Activated CD8-positive, alpha-beta memory T cell treated with anti-CD3 and anti-CD28 coated beads for 48 hours (primary cell): ENCODE data around the gene PHF1.

Source experiments
- DNase-seq, 3 experiments: peaks; one replicate each; pipeline ENCODE4 v3.0.0-alpha.2; 2020; ENCODE audit warnings: low read depth in 2 of 3, low spot score in 2 of 3

The PHF1 gene

DNA sequence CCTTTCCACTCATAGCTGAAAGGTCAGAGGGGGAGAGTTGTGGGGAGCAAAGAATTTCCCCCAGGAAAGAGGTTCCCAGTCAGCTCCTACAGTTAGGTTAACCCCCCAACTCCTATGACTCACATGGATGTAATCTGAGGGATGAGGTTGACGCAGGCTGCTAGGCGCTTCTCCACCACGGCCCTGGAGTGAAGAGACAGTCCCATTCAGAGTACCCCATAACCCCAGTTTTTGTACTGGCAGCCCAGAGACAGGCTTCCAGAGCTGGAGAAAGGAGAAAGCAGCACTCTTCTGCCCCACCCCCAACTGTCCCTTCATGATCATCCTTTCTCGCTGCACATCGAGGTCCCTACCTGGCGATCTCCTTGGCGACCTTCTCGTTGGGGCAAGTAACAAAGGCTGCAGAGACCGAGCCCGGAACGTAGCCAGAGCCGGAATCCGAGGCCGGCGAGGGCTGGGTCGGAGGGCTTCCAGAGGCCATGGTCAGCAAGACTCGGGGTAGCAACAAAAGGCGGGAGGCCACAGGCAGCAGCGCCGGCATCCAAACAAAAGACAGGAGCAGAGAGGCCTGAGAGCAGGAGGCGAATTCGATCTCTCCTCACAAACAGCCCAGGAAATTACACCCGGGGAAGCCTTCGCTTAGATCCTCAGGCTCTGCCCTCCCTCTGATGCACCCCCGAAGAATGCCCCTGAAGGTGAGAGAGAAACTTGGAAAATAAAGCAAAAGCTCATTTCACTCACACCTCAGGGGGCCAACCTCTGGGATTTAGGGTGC is 6.5 kb downstream of the PHF1 start:
- DNase-seq: no peak

DNA sequence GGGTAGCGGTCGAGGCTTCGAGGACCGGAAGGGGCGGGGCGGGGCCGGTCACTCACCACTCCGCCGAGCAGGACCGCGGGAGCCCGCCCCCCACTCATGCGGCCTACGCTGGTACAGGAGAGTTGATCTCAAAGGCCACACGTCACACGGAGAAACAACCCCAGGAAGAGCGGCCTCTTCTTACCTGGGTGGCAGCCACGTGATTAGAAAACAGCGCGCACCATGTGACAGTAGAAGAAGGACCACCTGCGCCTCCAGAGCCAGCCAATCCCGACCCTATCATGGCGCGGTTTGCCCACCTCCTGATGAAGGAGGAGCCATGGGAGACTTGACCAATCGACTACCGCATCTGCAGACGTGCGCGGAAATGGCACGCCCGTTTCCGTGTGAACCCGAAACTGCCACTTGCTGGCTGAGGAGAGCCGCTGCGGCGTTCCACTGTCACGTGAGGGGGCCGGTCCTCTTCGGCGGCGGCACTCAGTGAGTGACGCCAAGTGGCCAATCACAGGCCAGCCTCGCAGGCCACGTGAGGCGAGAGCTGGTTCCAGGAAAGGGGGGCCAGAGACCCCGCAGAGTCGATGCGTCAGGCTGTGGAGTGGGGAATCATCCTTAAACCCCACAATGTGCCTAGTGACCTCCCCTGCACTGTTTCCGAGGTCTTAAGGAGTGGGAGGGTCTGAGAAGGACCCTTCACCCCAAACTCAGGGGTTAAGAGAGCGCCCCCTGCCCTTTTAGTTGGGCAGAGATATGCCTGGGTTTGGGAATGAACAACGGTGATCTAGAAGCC is 7.3 kb downstream of the PHF1 start, which contains the start of gene CUTA:
Gene CUTA (minus strand): TSS at position 205 of the 787 bp plus-strand sequence. CDS start 107 bp downstream, at position 98.
- peak; percentile 72 to 97 (median 85) for DNase-seq

DNA sequence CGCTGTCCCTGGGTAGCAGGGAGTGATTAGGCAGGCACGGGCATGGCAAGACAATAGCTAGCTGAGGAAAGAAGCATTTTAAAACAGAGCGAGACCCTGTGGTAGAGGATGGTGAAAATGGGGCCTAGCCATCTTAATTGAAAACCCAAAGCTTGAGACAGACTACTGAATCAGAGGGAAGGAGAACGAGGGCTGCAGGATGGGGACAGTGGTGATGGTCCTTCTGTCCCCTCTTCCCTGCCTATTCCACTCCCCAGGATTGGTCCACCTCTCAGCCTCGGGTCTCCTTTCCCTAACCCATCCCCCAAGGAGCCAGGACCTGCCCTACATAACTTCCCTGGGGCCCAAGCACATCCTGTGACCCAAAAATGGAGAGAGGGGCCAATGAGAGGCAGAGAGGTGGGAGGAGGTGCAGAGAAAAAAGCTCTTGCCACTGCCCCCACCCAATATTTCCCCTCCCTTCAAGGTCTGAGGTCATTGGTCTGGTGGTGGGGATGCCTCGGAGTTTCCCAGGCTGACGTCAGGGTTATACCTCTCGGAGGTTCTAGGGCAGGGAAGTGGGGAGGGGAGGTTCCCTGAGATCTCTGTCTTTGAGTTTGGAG is 8.0 kb downstream of the PHF1 start:
- peak in 1 of 3 experiments; percentile 38 for DNase-seq

DNA sequence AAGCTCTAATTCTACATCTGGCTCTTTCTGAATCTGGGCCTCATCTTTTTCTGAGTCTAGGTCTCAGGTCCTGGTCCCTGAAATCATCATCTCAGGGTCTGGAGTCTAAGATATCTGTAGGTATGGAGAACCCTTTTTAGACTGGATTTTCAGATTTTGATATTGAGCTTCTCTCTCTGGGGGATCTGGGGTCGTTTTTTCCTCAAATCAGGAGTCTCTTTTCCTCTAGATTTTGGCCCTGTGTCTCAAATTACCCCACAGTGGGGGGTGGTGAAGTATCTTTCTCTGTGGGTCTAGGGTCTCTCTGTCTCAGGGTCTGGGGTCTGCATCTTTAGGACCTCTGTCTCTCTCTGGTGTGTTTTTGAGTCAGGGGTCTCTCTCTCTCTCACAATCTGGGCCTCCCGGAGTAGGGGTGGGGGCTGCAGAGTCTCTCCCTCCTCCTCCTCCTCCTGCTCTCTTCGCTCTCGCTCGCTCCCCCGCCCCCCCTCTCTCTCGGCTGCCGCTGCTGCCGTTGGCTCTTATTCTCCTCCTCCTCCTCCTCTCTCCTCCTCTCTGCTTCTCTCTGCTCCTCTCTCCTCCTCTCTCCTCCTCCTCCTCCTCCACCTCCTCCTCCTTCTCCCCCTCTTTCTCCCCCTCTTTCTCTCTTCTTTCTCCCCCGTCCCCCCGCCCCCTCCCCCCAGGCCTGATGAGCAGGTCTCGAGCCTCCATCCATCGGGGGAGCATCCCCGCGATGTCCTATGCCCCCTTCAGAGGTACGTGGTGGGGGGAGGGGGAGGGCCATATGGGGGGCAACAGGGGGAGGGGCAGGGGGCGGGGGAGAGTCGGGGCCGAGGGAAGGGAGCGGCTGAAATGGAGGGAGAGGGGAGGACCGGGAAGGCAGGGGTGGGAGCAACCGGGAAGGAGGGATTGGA is 9.0 kb downstream of the PHF1 start, which contains the start of gene SYNGAP1:
Gene SYNGAP1 (plus strand): TSS at position 486 of the 911 bp plus-strand sequence. CDS start 200 bp downstream, at position 686.
- no peak for DNase-seq

DNA sequence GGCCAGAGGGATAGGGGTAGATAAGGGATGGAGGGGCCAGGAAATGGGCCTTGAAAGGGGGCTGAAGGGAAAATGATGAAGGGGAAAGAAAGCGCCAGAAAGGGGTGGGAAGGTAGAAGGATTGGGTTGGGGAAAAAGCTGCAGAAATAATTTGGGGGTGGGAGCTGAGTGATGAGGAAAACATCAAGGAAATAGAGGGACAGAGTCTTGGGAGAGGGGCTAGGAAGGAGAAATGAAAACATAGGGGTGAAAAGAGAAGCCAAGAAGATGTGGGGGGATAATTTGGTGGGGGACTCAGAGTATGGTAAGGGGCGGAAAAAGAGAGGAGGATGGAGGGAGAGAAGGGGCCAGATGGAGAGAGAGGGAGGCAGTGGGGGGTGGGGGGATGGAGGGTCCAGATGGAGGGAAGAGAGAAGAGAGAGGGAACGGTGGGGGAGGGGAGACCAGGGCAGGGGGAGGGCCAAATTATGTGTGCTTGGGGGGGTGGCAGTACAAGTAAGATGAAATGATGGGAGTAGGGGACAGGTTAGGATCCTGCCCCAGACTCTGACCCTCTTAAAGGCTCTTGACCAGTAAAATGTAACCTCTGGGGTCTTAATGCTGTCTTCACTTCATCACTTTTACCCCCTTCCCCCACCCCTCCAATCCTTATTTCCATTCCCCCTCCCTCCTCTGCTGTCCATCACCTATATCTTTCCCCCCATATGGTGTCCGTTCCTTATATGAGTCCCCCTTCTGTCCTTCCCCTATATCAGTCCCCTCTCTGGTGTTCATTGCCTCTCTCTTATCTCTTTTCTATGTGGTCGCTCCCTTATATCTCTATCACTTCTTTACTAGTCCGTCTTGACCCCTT is 9.9 kb downstream of the PHF1 start:
- DNase-seq: no peak

DNA sequence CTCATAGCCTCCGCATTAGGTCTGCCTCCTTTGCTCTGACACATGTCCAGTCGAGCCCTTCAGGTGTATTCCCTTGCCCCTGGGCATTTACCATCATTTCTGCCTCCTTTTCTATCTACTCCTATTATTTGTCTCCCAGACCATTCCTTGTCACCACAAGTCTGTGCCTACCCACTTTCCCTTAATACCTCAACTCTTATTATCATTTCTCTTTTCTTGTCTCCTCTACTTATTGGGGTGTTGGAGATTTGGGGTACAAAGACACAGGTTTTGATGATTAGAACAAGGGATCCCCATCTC is 10.5 kb downstream of the PHF1 start:
- no peak for DNase-seq

DNA sequence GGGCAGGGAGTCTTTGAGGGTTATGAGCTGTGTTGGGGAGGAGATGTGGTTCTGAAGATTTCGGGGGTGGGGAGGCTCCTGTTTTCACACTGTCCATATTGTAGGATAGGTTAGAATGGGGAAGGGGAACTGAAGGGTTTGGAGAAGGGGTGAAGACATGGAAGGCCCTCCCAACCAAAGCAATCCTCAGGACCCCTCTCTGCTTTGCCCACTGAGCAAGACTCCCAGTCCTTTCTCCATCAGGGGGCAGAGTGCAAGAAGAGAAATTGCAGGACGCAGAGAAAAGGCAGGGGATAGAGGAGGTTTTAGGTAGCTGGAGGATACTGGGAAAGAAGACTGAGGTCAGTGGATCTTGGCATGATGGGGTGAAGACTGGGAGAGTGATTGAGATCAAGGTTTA is 13.0 kb downstream of the PHF1 start:
- DNase-seq: no peak

DNA sequence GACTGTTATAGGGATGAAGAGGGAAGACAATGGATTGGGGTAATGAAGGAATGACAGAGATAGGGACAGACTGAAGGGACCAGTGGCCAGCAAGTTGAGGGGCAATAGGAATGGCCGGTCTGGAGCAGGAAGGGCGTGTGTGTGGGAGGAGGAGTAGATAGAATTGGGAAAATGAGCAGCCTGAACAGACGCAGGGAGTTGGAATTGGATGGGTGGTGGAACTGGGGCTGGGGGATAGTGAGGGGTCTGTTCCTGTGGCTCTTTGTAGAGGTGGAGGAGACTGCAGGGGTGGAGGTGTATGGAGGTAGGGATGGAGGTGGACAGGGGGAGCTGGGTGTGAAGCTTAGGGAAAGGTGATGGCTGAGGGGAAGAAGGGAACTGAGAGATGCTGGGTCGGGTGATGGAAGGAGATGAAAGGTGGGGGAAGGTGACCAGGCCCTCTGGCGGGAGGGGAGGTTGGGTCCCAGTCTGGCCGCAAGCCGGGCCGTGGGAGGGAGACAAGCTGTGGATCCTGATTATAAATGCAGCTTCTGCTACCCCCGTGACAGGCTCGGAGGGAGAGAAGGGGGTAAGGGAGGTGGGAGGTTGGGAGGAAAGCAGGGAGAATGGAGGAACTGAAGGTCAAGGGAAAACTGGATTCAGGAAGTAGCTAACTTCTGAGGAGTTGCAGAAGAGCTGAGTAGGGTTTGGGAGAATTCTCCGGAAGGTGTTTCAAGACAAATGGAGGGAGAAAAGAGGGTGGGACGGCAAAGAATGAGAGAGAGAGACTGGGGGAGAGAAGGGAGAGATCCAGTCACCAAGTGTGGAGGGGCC is 14.2 kb downstream of the PHF1 start:
- DNase-seq: no peak

DNA sequence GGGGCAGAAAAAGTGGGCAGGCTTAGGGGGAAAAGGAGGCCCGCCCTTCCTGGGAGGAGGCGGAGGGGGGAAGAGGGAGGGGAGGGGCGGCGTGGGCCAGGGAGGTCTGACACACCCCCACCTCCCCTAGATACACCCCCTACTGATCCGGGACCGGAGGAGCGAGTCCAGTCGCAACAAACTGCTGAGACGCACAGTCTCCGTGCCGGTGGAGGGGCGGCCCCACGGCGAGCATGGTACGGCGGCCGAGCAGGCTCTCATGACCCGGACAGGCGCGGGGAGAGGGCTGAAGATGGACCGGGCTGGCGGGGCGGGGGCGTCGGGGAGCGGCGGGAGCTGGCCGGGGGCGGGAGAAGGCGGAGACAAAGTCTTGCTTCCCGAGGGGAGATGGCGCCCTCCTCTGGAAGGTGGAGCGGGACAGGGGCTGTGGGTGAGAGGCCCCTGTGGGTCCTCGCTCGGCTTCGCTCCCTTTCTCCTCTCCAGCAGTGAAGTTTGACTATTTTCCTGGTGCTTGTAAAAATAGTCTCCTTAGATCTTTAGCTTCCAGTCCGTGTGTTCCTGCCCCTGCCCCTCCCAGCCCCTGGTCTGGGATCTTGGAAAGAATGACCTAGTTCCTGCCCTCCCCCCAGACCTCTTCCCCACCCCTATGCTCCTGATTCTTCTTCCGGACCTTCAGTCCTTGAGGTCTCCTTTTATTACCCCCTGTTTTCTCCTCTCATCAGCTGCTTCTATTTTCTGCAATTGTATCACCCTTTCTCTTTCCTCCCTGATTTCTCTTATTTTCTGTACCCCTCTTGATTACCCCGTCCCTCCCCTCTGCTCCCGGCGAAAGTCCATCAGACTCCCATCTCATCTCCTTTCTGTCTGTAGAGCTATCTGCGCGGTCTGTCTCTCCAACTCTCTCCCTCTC is 15.1 kb downstream of the PHF1 start:
- peak in 2 of 3 experiments; percentile 56 to 68 for DNase-seq

DNA sequence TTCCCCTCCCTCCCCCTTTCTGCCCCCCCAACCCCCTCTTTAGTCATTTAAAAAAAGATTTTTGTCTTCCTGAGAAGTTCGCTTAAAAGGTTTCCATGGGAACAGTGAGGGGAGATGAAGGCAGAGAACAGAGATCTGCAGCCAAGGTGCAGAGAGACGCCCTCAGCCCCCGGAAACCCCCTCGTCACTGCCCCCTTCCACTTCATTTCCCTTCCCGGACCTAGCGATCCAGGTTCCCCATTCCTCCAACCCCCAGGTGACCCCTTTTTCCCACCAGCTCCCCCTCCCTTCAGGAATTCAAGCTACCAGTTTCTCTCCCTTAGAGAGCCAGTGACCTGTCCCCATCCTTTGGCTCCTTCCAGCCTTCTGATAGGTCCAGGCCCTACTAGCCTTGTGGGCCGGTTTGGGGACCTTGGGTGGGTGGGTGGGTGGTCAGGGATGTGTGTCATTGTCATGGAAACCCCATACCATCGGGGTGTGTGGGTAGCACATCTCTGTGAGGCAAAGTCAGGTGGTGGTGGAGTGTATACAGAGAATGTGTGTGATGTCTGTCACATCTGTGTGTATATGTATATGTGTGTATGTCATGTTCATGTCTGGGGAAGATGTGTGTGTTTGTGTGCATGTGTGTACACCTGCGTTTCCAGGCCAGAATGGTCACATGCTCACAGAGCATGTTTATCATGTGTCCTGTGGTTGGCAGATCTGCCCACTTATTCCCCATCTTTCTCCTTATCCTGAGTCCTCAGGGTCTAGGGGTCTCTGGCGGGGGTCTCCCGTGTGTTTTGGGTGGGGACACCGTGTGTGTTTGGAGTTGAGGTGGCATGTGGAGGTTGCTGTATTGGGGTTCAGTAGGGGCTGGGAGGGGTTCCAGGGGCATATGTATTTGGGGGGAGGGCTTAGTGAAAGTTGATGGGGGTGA is 16.0 kb downstream of the PHF1 start:
- no peak for DNase-seq

DNA sequence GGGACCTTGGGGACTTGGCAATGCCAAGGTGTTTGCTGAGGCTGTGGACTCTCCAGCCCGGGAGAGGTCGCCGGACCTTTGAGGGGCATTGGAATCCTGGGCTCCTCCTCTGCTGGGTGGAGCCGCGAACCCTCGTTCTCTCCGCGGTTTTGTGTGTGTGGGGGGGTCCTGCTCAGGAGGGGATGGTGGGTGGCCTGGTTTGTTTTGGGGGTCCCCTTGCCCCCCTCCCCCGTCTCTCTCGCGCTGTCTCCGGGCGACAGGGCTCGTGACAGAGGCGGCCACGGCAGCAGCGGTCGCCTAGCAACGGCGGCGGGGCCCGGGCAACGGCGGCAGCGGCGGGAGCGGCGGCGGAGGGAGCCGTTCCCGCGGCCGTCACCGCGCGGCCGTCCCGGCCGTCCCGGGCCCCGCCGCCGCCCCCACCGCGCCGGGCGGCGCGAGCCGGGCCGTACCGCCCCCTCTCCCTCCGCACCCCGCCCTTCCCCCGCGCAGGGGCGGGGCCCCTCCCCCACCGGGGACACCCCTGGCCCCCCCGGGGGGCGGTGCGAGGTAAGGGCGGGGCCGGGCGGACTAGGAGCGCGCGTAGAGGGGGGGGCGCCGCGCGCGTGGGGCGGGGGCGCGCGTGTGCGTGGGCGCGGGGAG is 16.9 kb downstream of the PHF1 start:
- peak in 1 of 3 experiments; percentile 28 for DNase-seq

DNA sequence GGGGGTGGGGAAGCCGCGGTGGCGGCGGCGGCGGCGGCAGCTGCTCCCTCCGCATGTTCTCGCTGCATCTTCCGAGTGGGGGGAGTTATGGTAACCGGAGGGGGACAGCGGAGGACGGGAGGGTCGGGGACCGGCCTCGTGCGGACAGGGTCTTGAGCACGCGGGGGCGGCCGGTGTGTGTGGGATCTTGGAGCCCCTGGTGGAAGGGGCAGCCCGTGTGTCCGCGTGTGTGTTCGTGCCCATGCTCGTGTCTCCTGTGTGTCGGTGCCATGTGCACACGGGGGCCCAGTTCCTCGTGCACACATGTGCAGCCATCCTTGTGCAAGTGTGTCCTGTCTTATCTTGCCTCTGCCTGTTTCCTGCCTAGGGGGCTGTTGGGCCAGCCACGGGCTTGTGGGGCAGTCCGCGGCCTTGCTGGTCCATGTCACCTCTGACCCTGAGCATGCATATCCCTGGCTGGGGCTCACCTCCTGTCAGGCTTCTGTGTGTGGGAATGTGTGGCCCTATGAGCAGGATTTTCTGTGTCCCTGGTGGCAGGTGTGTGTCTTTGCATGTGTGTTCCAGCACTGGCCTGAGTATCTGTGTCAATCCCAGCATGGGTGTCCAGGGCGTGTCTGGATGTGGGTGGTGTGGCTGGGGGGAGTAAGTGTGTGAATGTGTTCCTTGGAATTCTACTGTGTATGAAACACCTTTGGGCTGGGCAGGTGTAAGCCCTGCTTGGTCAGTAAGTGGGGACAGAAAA is 17.6 kb downstream of the PHF1 start:
- no peak for DNase-seq

DNA sequence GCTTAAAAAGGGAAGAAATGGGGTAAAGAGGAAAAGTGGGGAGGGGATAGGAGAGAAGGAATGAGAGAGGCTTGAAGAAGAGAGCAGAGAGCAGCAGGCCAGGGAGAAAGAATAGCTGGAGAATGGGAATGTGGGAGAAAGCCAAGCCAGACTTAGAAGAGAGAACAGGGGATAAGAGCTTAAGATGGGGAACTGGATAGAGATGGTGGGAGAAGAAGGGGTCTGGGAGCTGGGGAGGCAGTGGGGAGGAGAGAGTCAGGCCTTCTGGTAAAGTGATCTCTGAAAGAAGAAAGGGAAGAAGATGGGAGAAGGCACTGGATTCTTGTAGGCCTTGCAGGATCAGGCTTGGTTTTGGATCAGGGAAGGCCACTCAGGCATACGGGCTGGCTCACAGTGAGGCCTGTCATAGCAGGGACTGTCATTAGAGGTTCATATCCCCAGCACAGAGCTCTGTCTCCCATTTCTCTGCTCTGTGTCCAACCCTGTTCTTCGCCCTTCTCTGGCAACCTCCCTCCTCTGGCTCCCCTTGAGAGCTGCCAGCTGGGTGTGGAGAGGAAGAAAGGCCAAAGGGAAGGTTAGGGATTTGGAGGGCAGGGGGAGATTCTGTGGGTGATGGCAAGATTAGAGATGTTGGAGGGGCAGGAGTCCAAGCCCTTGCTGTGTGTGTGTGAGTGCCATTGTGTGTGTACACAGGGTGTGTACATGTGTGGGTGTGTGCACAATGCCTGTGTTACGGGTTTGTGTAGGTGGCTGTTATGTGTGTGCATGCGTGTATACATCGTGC is 18.3 kb downstream of the PHF1 start:
- no peak for DNase-seq

DNA sequence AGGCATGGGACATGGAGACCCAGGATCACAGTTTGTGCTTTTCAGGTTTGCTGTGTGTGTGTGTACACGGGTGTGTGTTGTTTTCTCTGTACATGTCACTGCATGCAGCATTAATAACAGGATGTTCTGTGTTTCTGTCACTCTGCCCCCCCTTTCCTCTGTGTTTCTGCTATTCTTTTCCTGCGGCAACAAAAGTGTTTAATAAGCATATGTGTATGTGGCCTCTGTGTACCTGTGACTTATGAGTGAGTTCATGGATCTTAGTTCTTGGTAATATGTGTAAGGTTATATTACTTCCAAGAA is 18.9 kb downstream of the PHF1 start:
- DNase-seq: no peak

DNA sequence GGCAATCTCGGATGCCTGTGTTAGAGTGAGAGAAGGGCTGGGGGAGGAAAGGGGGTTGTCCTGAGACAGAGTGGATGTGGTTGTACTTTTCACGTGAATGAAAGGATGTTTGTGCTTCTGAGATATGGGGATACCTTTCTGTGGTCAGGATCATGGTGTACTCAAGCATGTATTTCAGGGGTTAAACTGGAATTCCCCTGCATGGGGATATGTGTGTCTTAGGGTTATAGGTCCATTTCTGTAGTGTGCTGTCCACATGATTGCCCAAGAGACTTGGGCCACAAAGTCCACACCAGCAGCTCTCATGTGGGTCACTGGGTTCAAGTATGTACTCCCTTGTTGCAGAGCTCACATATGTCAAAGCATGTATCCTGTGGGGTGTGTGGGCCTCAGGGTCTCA is 19.5 kb downstream of the PHF1 start:
- DNase-seq: no peak
